Stimulated activated CD8-positive, alpha-beta memory T cell treated with anti-CD3 and anti-CD28 coated beads, Interleukin-15, amount 100 ng/mL, for 48 hours (primary cell): Measurements from ENCODE around the gene ETV4.

ENCODE experiments used
- DNase-seq, 2 donors: peaks; one replicate each; pipeline ENCODE4 v3.0.0-alpha.2; 2020; ENCODE audit warnings: low read depth in 2 of 2

The ETV4 gene

DNA sequence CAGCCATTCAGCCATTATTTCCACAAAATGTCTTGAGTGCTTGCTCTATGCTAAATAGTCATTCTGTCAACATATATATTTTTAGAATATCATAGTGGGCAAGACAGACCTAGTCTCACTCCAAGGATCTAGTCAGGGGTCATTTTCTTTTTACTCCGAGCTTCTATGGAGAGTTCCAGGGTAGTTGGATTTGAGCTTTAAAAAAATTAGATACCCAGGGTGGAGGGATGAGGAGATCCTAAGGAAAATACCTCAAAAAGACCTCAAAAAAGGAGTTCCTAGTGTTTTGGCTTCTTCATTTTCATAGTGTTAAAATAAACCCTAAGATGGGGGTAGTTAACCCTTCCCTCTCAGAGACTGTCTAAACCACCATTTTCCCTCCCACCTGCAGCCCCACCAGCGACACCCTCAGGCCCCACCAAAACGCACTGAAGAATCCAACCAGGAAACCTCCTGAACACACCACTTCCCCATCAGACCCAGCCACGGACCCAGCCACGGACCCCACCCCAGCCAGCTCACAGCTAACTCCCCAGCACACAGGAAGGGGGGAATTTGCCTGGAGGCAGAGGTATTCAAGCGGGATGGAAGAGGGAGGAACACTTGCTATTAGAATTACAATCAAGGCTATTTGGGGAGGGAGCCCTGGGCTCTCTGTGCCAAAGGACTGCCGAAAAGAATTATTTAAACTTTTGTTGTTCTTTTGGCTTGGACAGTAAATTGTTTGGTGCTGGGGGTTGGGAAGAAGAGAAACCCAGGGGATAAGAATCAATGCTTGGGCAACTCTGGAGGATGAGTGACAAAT is 2.2 kb downstream of the ETV4 start:
- no peak for DNase-seq

DNA sequence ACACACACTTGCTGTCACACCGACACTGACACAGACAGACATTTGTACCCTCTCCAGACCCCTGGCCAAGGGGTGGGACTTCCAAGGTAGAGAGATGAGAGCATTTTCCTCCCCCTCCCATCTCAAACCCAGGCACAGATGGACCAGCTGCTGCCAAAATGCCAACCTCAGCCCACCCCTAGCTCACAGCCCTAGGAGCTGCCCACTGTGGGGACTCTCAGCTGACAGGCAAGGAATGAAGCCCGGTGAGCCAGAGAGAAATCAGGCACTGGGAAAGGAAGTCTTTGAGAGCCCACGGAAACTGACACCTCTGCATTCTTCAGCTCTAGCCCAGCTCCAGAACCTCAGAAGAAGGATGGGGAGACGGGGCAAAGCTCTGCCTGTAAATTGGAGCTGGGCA is 2.8 kb downstream of the ETV4 start:
- DNase-seq = no peak

DNA sequence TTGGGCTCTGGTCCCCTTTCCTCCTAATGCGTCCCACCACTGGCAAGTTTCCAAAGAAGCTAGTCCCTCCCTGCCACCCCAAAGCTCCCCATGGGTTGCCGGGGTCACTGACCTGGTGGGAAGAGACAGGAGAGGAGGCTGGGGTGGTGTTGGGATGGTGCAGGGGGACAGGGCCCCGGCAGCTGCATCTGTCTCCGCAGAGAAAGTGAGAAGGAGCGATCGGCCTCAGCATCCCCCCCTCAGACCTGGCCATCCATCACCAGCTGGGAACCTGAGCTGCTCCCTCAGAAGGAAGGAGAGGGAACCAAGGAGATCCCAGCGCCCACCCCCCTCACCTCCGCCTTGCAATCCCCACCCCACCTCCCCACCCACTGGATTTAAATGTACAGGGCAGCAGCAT is 3.3 kb downstream of the ETV4 start:
- no peak for DNase-seq

DNA sequence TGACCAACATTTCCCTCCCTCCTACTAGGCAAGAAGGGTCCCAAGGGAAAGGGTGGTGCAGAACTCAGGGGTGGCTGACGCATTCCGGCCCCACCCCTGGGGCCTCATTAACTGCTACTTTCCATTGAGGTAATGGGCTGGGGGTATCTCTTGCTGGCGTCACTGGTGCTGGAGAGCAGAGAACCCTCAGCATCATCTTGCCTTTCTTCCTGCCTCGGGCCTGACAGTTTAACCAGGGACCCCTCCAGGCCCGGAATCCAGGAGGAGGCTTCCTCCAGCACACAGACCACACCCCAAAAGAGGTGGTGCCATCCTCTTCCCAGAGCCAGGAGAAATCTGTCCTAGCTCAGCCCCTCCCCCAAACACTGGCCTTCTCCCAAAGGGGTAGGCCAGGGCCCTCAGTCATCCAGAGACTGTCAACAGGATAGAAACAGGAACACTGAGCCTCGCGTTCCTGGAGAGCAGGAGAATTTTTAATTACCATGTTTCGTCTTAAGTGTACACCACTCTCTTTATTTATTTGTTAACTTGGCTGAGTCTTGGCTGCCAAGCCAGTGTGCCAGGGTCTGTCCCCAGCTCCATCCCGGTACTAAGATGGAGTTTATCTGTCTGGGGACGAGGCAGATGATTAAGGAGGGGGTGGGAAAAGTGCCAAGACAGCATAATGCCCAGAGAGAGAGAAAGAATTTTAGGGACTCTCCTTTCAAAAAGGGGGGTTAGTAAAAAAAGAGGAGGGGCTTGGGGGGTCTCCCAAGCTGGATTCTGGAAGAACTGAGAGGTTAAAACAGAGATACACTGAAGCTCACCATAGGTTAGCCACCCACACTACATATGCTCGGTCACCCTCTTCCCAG is 5.1 kb downstream of the ETV4 start:
- DNase-seq = no peak

DNA sequence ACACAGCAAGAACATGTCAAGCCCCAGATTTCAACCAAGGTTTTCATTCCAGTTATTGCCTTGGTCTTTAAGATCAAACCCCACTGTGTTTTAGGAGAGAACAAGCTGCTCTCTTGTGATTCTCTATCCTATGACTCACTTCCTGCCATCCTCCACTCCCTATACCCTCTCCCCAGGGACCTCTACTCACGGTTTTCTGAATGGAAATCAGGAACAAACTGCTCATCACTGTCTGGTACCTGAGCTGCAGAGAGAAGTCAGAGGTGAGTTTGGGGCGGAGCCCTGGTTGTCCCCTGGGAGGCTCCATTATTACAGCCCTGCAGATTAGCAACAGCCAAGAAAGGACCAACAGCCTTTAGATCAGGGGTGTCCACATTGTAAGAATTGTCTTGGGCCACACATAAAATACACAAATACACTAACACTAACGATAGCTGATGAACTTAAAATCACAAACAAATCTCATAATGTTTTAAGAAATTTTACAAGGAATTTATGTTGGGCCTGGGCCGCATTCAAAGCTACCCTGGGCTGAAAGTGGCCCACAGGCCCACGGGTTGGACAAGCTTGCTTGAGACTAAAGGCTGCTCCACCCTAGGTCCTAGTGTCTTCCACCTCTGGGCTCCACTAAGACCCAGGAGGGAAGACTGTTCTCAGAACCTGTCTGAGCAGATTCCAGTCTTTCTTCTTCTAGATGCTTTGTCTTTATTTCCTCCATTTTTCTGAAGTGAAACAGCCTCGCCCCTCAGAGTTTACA is 9.7 kb downstream of the ETV4 start:
- no peak for DNase-seq

DNA sequence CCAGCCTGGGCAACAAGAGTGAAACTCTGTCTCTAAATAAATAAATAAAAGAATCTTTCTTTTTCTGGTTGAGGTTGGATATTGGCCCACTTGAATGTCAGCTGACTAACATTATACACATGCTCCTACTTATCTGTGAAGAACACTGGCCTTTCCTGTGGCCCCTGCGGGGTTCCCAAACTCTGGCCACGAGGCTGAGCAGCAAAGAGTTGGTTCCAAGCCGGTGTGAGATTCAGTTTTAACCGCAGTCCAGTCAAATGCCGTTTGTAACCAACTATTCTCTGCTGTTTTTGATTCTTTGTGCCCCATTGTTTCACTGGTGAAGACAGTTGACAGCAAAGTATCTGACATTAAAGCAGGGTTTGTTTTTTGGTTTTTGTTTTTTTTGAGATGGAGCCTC is 11.2 kb downstream of the ETV4 start:
- DNase-seq = no peak

DNA sequence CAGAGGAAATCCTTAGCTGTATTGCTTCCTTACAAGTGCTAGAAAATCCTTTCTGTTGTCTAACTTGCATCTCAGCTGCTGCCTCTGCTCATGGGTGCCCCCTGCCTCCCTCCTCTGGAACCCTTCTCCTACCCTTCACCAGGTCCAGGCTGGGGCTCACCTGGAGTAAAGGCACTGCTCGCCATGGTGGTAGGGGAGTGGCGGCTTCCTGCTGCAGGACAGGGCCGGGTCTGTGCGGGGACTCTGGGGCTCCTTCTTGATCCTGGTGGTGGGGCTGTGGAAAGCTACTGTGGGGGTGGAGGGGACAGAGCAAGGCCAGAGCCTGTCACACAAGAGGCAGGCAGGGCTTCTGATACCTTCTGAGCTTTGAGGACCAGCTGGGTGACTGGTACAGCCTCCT is 12.4 kb downstream of the ETV4 start:
- no peak for DNase-seq

DNA sequence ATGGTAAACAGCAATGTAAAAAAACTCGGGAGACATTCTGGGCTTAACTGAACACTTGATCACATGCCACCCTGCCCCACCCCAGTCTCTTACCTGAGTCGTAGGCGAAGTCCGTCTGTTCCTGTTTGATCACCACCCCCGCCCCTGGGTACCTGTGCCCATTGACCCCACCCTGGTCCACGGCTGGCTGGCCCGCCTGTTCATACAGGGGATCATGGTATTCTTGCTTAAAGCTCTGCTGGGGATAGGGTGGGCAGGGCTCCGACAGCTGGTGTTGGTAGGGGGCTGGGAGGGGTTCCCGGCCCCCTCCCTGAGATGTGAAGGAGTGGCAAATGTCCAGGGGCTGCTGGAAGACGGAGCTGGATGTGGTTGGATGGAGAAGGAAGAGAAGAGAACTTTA is 13.6 kb downstream of the ETV4 start:
- no peak for DNase-seq

DNA sequence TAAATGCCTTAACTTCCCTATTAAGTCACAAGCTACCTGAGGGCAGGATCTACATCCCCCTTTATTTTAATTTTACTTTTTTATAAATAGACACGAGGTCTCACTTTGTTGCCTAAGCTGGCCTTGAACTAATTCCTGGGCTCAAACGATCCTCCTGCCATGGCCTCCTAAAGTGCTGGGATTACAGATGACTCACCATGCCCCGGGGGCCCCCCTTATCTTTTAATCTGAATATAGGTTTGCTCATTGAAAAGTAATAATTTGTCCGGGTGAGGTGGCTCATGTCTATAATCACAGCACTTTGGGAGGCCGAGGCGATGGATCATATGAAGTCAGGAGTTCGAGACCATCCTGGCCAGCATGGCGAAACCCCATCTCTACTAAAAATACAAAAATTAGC is 14.2 kb downstream of the ETV4 start:
- DNase-seq = no peak

DNA sequence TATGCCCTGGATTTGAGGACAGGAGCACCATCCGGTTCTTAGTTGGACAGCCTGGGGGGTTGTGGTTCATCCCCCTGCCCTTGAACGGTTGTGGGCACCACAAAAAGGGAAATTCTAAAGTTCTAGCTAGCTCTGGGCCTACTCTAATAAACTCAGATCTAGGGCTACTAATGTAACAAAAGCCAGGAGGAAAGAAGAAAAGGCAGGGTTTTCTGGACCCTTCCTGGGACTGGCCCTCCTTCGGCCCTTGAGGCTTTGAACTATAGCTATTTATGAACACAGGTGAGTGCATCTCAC is 15.1 kb downstream of the ETV4 start:
- no peak for DNase-seq

DNA sequence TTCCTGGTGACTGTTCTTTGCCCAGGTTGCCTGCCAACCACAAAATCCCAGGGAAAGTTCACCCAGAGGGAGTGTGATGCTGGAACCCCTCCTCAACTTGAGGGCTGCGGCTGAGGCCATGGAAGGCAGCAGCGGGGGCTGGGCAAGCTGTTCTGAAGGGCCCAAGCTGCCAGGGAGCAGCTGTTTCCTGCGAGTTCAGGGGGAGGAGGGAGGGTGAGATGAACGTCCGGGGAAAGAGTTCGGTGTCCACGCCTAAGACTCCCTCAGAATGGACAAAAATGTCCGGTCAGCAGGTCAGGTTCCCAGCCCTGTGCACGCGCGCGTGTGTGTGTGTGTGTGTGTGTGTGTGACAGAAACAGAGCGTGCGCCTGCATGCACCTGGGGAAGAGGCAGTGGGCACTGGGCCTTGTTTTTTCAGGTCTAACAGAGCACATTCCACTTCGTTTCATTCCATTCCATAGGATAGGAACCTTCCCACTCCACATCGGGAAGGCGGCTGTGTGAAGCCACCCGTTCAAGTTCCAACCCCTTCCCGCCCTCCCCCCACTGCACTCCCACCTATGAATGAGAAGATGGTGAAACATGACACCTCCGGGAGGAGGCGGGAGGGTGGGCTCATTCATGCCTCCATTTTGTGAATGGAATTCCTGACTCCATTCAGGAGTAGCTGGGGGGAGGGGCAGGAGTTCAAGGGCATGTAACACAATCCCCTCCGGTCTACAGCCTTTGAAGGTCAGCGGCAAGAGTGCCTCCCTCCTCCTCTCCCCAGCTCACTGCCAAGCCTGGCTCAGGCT is 15.7 kb downstream of the ETV4 start:
- DNase-seq = no peak

DNA sequence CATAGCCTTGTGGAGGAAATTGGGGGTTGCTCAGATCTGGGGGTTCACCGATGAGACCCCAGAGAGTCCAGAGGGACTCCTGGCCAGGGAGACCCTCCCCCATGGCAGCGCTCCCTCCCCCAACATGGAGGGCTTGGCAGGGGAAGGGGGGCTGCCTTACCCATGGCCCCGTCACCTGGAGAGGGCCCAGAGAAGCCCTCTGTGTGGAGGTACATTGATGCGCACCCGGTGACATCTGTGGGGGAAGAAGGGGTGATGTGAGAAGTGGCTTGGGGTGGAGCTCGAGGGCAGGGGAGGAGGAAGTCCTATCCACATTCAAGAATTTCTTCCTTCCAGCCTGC is 16.2 kb downstream of the ETV4 start:
- DNase-seq = no peak

DNA sequence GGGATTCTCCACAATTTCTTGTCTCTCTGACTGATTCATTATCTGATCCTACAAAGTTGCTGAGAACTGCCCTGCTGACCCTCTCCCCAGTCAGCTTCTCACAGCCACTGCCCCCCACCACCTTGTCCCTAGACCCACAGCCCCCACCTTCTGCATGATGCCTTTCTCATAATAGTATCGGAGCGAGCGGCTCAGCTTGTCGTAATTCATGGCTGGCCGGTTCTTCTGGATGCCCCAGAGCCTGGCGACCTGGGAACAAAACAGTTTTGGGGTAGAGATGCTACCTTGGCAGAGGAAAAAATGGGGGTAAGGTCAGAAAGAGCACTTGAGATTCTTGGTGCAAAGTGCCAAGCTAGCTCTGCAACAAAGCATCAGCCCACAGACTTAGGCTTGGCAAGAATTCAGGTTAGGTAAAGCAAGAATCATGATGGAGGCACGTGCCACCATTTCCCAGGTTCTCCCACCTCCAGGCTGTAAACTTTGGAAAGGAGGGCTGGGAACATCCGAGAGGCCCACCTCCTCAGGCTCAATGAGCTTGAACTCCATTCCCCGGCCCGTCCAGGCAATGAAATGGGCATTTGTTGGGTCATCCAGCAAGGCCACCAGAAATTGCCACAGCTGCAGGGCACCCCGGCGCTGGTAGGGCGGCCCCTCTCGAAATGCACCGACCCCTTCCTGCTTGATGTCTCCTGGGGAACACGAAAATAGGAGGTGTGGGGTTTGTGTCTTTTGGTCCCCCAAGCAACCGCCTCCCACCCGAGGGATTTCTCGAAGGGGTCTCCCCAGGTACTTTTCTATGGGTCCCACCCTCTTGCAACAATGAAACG is 16.9 kb downstream of the ETV4 start:
- DNase-seq = no peak

DNA sequence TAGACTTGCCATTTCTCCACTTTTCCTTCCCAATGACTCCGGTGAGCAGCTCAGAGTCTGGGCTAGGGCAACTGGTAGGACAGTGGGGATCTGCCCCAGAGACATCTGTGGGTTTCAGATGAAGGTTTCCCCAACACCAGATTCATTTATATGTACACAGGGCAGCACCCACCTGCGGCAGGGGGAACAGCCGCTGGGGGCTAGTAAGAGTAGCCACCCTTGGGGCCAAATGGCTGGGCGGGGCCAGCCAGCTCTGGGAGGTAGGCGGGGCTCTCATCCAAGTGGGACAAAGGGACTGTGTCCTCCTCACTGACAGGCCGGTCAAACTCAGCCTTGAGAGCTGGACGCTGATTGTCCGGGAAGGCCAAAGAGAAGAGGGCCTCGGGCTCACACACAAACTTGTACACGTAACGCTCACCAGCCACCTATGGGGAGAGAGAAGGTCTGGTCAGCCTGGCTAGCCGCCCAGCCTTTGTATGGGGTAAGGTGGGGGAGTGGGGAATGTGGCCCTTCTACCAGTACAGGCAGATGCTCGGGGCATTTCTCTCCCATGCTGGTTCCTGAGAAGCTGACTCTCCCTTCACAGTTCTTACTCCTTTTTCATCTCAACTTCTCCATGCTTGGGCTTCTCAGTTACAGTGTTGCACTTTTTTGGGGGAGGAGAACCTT is 17.7 kb downstream of the ETV4 start:
- DNase-seq = no peak

DNA sequence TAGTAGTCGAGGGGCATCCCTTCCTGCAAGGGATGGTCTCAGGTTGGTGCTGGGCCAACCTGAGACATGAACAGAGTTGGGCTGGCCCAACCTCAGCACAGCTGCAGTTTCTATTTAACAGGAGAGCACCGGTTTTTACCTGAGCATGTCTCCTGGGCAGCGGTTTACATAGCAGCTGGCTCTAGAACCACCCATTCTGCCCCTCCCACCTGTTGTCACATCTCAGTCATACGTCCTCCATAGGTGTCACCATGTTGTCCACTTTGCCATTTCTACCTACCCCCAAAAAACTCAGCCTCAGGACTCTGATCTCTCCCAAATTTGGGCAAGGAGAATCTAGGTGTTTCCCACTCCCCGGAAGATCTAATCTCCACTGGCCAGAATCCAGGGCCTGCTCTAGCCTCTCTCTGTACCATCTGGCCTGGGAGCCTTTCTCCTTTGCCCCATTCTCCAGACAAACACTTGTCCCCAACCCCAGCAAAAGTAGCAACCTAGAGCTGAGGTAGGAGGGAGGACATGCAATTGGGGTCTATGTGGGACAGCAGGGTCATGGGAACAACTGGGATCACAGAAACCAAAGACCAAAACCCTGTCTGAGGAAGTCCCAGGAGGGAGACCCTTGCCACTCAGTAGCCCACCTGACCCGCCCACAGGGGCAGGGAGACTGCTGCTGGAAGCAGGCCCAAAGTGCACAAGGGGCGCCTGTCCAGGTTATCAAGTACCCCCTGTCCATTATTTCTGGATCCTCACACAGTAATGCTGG is 19.1 kb downstream of the ETV4 start:
- no peak for DNase-seq

DNA sequence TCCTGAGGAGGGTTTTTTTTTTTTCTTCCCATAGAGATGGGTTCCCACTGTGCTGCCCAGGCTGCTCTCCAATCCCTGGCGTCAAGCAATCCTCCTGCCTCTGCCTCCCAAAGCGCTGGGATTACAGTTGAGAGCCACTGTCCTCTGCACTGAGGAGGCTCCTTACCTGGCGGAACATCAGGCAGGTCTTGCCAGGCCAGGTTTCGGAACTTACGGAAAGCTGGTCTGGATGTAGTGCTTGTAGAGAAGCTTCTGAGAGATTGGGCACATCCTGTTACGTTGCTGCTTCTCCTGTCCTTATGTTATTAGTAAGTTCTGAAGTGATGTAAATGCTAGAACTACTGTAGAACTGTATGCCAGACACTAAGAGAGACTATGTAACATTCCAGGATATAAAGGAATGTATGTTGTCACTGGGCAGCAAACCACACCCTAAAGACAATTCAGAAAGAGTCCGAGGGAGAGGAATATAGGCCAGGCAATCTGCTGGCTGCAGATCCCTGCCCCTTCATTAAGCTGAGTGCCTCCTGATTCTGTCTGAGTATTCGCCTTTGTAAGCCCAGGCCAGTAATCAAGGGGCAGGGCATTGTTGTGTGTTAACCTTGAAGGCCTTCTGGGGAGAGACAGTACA is 21.1 kb downstream of the ETV4 start:
- DNase-seq = no peak

DNA sequence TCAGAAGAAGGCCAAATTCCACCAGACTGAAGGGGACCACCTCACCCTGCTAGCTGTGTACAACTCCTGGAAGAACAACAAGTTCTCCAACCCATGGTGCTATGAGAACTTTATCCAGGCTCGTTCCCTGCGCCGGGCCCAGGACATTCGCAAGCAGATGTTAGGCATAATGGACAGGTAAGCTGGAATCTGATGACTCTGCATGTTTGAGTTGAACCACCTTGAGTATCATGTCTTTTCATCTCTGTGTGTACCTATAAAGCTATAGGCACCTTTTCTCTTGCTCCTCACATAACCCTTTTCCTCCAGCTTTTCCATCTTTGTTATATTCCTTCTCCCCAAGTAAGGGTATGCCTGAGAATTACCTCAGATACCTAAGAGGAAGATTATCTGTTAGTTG is 24.8 kb downstream of the ETV4 start:
- DNase-seq = no peak

DNA sequence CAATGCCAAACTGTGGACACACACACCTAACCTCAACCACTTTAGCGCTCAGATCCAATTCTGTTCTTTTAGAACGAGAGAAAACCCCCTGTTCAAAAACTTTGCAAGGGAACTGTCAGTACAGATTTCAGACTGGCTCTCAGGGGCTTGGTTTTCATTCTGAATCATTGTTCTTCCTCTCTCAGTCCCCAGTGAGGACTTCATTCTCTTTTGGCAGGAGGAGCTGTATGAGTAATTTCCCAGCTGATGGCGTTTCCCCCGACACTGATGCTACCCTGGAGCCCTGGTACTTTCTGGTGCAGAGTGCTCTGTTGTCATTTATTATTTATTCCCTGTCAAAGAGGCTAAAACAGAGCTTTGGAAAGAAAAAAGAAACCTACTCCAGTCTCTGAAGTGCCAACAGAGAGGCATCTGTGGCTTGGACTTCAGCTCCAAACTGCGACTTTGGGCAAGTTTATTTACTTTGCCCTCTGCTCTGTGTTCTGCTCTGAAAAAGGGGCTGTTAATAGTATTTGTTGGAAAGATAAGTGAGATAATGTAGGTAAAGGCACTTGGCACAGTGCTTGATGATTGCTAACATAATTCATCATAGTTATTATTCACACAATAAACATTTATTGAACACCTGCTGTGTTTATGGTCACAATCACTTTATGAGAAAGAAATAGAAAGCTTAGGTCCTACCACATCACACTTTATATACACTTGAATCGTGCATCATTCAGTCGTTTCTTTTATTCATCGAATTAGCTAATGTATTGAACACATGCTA is 28.3 kb downstream of the ETV4 start:
- no peak for DNase-seq

DNA sequence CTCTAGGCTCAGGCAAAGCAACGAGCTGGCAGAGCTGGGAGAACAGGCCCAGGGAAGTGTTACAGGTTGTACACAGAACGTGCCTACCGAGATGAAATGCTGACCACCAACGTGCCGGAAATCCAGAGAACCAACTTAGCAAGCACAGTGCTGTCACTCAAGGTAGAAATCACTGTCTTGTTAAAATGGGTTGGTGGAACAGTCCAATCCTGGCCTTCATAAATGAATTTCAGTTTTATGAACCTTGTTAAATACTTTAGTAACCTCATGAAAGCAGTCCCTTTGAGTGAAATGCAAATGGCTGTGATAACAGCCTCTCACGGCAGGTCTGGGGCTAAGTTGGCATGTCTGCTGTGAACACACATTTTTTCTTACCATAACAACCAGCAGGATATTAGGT is 29.0 kb downstream of the ETV4 start:
- DNase-seq = no peak
